HepG2 (cell line): ENCODE data around the gene CYBRD1. TPM values are rescaled to one million over a fixed set of nuclear protein-coding genes. Genes with fewer than 3 reads are reported as not detected.

Experiments used
- ATAC-seq: fragments of 200-7000 bp; cut with Tn5 transposase; 3 replicates; pipeline ENCODE4 v1.9.1; 2020; ENCODE audit warnings: mild to moderate bottlenecking, moderate library complexity
- BruUV-seq: library from RNA; stranded (reverse); fragments of 400-500 nt; replicated peaks from 2 replicates; lab custom pipeline; 2021; lab: Mats Ljungman, UMichigan
- CTCF ChIA-PET: fragments of 300-600 bp; formaldehyde crosslinking; extraction: SDS; loops from one replicate; lab custom pipeline; 2021; ENCODE audit warnings: low total read pairs, inconsistent platforms, low intra/inter-chr PET ratio; lab: Yijun Ruan, JAX
- POLR2A ChIA-PET: fragments of 350-600 bp; sonication (Branson Sonifier 250); formaldehyde crosslinking; loops from one replicate; lab custom pipeline; 2020; ENCODE audit warnings: antibody characterized with exemption, inconsistent platforms; lab: Yijun Ruan, JAX
- DNase-seq: peaks from one replicate; pipeline ENCODE4 v3.0.0-alpha.2; 2015; ENCODE audit warnings: low spot score
- FAIRE-seq: peaks from 3 replicates; lab custom pipeline; 2011; peaks lifted over from hg19 to GRCh38; lab: Jason Lieb, UNC
- H2AFZ ChIP-seq: one replicate; pipeline ENCODE4 v1.6.1; 2011; ENCODE audit warnings: low read length, inconsistent platforms
- H3K27ac ChIP-seq: fragments of 300-600 bp; 3 replicates; pipeline ENCODE4 v1.8.0; 2011; ENCODE audit warnings: mixed run types, mild to moderate bottlenecking, mixed read lengths, low read length, inconsistent platforms; ENCODE audit not compliant: insufficient read depth; ENCODE audit errors: extremely low read length
- H3K27me3 ChIP-seq, 2 experiments: fragments of 200-600 bp in 1 of 2; 2 replicates in 1 of 2; 3 replicates in 1 of 2; pipeline versions ENCODE4 v1.6.0 to v1.8.0; 2011; ENCODE audit warnings: low read length in 2 of 2, mild to moderate bottlenecking in 2 of 2, moderate library complexity in 2 of 2, inconsistent platforms in 1 of 2; ENCODE audit not compliant: insufficient read depth in 2 of 2, control insufficient read depth in 1 of 2
- H3K36me3 ChIP-seq, 2 experiments: fragments of 200-600 bp in 1 of 2; replicated peaks in 1 of 2; 2 replicates in 1 of 2; 3 replicates in 1 of 2; pipeline versions ENCODE4 v1.5.1 to v1.8.0; 2011; ENCODE audit warnings: low read length in 2 of 2, inconsistent platforms in 1 of 2; ENCODE audit not compliant: insufficient read depth in 2 of 2, control insufficient read depth in 1 of 2
- H3K4me1 ChIP-seq: 2 replicates; pipeline ENCODE4 v1.5.1; 2012; ENCODE audit warnings: low read length, inconsistent platforms; ENCODE audit not compliant: insufficient read depth
- H3K4me2 ChIP-seq: 2 replicates; pipeline ENCODE4 v1.6.0; 2011; ENCODE audit warnings: low read depth, low read length, inconsistent platforms
- H3K4me3 ChIP-seq, 3 experiments: fragments of 200-600 bp in 1 of 3; sonication (generic), shearing (Covaris generic) in 1 of 3; replicated peaks in 1 of 3; 2 replicates each; pipeline ENCODE4 v1.5.1; 2011 to 2016; ENCODE audit warnings: low read length in 3 of 3, inconsistent platforms in 2 of 3, low read depth in 2 of 3, mild to moderate bottlenecking in 2 of 3, control low read depth in 1 of 3, mixed read lengths in 1 of 3; ENCODE audit not compliant: insufficient read depth in 1 of 3
- H3K79me2 ChIP-seq: one replicate; pipeline ENCODE4 v1.6.1; 2011; ENCODE audit warnings: low read length, inconsistent platforms; ENCODE audit not compliant: insufficient read depth
- H3K9ac ChIP-seq: 2 replicates; pipeline ENCODE4 v1.6.0; 2011; ENCODE audit warnings: mild to moderate bottlenecking, low read depth, low read length, inconsistent platforms; ENCODE audit not compliant: insufficient read depth
- H3K9me3 ChIP-seq: 2 replicates; pipeline ENCODE4 v1.5.1; 2012; ENCODE audit warnings: mild to moderate bottlenecking, low read length
- H4K20me1 ChIP-seq: 2 replicates; pipeline ENCODE4 v1.6.0; 2011; ENCODE audit warnings: inconsistent platforms, mild to moderate bottlenecking, low read length, moderate library complexity; ENCODE audit not compliant: insufficient read depth
- DR1 ChIP-seq: sonication (generic); formaldehyde crosslinking; IDR thresholded peaks from 2 replicates; pipeline ENCODE4 v1.8.0; 2021; ENCODE audit warnings: mild to moderate bottlenecking, missing genetic modification reagents, inconsistent platforms
- HMG20A ChIP-seq: IDR thresholded peaks from 2 replicates; pipeline ENCODE4 v1.6.1; 2016; ENCODE audit warnings: borderline replicate concordance
- HOXA5 ChIP-seq: sonication (generic); formaldehyde crosslinking; IDR thresholded peaks from 2 replicates; pipeline ENCODE4 v1.4.0; 2020; ENCODE audit warnings: missing genetic modification reagents
- MEF2D ChIP-seq: sonication (generic); formaldehyde crosslinking; IDR thresholded peaks from 2 replicates; pipeline ENCODE4 v1.5.1; 2020; ENCODE audit warnings: mild to moderate bottlenecking, missing genetic modification reagents
- TEAD3 ChIP-seq: optimal IDR thresholded peaks from 2 replicates; pipeline ENCODE3; 2016; ENCODE audit warnings: borderline replicate concordance
- ZNF138 ChIP-seq: sonication (generic); formaldehyde crosslinking; IDR thresholded peaks from 2 replicates; pipeline ENCODE4 v1.5.0; 2020; ENCODE audit warnings: mild to moderate bottlenecking, low read depth, missing genetic modification reagents
- ZNF382 ChIP-seq: sonication (generic); formaldehyde crosslinking; IDR thresholded peaks from 2 replicates; pipeline ENCODE4 v1.5.0; 2020; ENCODE audit warnings: missing genetic modification reagents, mild to moderate bottlenecking, borderline replicate concordance
- ZNF816 ChIP-seq: sonication (generic); formaldehyde crosslinking; IDR thresholded peaks from 2 replicates; pipeline ENCODE4 v1.8.0; 2022; ENCODE audit warnings: missing genetic modification reagents, mild to moderate bottlenecking, borderline replicate concordance
- WGBS: methylation state at CpG from one replicate; pipeline ENCODE4 v1.1.6; 2017; ENCODE audit warnings: low lambda C conversion rate; 5-methylcytosine and 5-hydroxymethylcytosine counted together
- in situ Hi-C: cut with HindIII; loops from 2 replicates; pipeline ENCODE4 v1.10.0; 2017; ENCODE audit warnings: low pct_unique_long_range_greater_than_20kb; ENCODE audit not compliant: extremely low pct_ligation_motif_present
- intact Hi-C: fragments of 100-400 bp; cut with micrococcal nuclease; formaldehyde crosslinking; loops from one replicate; pipeline ENCODE4 v1.10.0; 2022; ENCODE audit not compliant: unreplicated experiment
- polyA plus RNA-seq, 8 experiments: library from polyadenylated mRNA; depleted of rRNA in 3 of 8; stranded (reverse) in 7 of 8; unstranded in 1 of 8; fragments of >200 nt; fragmentation: Illumina TruSeq in 4 of 8; extraction: Trizol in 4 of 8; gene quantifications; 2 replicates each; pipeline versions ENCODE4 v1.2.1 to v1.2.3, GENCODE V29; 2011 to 2016; ENCODE audit warnings: low read depth in 4 of 8, missing spikeins in 1 of 8, mixed read lengths in 1 of 8; ENCODE audit not compliant: insufficient read depth in 1 of 8
- total RNA-seq, 5 experiments: library from RNA; depleted of rRNA; stranded (reverse); fragments of >200 nt; fragmentation: Illumina TruSeq; extraction: Trizol; gene quantifications; 2 replicates each; pipeline ENCODE4 v1.2.3, GENCODE V29; 2016; ENCODE audit warnings: low read depth in 1 of 5
- TF ChIP-seq, protein P1 (sequence below): sonication (generic); formaldehyde crosslinking; IDR thresholded peaks from 2 replicates; pipeline ENCODE4 v1.4.0; 2020; ENCODE audit warnings: missing genetic modification reagents
- TF ChIP-seq, protein P2 (sequence below): sonication (generic); formaldehyde crosslinking; IDR thresholded peaks from 2 replicates; pipeline ENCODE4 v1.9.0; 2022; ENCODE audit warnings: missing genetic modification reagents, mild to moderate bottlenecking, borderline replicate concordance
- TF ChIP-seq, protein P3 (sequence below): IDR thresholded peaks from 2 replicates; pipeline ENCODE4 v1.6.1; 2016; ENCODE audit warnings: mild to moderate bottlenecking

Gene CYBRD1
- total and polyA plus RNA-seq, 2 of the 13 experiments (the other 11 are each of a cell fraction or from before 2014, with no cell fraction given): 0.13 to 0.42 TPM

DNA sequence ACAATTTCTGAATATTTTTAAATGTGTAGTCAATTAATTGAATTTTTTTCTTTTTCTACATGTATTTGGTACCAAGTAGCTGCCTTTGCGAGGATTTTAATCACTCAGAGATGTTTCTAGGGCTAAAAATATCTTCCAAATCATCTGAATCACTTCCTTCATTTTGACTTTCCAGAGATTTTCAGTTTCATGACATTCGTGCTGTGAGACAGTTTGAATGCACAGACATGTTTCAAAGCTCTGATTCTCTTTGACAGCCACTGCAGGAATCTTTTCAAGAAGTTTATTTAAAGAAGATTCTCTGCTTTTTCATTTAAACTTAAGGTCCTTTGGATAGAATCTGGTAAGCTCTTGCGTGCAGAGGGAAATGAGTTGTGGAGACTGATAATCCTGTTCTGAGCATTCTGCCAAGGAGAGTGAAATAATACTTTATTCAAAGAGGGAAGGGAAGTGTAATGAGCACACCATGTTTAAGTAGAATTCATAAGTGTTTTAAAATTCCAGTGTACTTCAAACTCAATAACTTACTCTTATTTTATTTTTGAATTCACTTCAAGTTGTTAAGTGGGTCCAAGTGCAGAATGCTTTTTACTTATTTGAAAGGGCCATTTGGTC, 9.7 kb downstream of the CYBRD1 start (continued):
- TF ChIP-seq, protein P1, sequence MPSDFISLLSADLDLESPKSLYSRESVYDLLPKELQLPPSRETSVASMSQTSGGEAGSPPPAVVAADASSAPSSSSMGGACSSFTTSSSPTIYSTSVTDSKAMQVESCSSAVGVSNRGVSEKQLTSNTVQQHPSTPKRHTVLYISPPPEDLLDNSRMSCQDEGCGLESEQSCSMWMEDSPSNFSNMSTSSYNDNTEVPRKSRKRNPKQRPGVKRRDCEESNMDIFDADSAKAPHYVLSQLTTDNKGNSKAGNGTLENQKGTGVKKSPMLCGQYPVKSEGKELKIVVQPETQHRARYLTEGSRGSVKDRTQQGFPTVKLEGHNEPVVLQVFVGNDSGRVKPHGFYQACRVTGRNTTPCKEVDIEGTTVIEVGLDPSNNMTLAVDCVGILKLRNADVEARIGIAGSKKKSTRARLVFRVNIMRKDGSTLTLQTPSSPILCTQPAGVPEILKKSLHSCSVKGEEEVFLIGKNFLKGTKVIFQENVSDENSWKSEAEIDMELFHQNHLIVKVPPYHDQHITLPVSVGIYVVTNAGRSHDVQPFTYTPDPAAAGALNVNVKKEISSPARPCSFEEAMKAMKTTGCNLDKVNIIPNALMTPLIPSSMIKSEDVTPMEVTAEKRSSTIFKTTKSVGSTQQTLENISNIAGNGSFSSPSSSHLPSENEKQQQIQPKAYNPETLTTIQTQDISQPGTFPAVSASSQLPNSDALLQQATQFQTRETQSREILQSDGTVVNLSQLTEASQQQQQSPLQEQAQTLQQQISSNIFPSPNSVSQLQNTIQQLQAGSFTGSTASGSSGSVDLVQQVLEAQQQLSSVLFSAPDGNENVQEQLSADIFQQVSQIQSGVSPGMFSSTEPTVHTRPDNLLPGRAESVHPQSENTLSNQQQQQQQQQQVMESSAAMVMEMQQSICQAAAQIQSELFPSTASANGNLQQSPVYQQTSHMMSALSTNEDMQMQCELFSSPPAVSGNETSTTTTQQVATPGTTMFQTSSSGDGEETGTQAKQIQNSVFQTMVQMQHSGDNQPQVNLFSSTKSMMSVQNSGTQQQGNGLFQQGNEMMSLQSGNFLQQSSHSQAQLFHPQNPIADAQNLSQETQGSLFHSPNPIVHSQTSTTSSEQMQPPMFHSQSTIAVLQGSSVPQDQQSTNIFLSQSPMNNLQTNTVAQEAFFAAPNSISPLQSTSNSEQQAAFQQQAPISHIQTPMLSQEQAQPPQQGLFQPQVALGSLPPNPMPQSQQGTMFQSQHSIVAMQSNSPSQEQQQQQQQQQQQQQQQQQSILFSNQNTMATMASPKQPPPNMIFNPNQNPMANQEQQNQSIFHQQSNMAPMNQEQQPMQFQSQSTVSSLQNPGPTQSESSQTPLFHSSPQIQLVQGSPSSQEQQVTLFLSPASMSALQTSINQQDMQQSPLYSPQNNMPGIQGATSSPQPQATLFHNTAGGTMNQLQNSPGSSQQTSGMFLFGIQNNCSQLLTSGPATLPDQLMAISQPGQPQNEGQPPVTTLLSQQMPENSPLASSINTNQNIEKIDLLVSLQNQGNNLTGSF: no peak
- TF ChIP-seq ZNF138 (CRISPR knock-in tag) (no peak), TEAD3 (no peak)
- TF ChIP-seq, protein P2, sequence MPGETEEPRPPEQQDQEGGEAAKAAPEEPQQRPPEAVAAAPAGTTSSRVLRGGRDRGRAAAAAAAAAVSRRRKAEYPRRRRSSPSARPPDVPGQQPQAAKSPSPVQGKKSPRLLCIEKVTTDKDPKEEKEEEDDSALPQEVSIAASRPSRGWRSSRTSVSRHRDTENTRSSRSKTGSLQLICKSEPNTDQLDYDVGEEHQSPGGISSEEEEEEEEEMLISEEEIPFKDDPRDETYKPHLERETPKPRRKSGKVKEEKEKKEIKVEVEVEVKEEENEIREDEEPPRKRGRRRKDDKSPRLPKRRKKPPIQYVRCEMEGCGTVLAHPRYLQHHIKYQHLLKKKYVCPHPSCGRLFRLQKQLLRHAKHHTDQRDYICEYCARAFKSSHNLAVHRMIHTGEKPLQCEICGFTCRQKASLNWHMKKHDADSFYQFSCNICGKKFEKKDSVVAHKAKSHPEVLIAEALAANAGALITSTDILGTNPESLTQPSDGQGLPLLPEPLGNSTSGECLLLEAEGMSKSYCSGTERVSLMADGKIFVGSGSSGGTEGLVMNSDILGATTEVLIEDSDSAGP (CRISPR knock-in tag): no peak

DNA sequence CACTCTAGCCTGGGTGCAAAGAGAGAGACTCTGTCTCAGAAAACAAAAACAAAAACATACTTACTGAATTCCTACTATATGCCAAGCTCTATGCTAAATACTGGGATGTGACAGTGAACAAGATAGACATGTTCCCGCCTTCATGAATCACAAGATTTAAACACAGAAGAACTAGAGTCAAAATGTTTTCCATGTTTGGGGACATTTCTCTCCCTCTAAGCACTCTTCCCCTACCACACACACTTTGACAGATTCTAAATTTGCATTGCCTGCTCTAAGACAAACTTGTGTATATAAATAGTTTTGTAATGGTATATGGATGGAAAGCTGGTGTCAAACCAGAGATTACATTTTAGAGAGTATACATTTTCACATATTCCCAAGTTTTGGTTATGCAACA, 11.1 kb downstream of the CYBRD1 start:
- DNase-seq: no peak
- peaks cover 5% of the 10 kb centered on the region for H3K9me3 ChIP-seq
- H3K9ac ChIP-seq: no peak overlapping the region
- no peak for FAIRE-seq
- no peak overlapping the region for H3K27ac ChIP-seq
- CTCF ChIA-PET: no interaction called here
- H3K79me2 ChIP-seq: no peaks in the 10 kb centered on the region
- ATAC-seq: no peak
- intact Hi-C loops (no loop called here), in situ Hi-C loops (no loop called here)
- WGBS: 47% methylated on average over 1 of the region's 1 CpG
- H3K36me3 ChIP-seq: no peaks in the 10 kb centered on the region
- H3K4me3 ChIP-seq: no peak overlapping the region
- POLR2A ChIA-PET: no interaction called here
- H3K27me3 ChIP-seq: peaks cover 0 to 29% of the 10 kb centered on the region in 2 experiments; a peak in 3 of 5 replicates
- BruUV-seq: no TSS peak
- H3K4me2 ChIP-seq: no peak overlapping the region
- no peaks in the 10 kb centered on the region for H4K20me1 ChIP-seq
- H2AFZ ChIP-seq: no peak overlapping the region
- no peaks in the 10 kb centered on the region for H3K4me1 ChIP-seq
- TF ChIP-seq MEF2D: no peak
- no peak for TF ChIP-seq ZNF816 (CRISPR knock-in tag)
- no peak for TF ChIP-seq HOXA5
- TF ChIP-seq, protein P3, sequence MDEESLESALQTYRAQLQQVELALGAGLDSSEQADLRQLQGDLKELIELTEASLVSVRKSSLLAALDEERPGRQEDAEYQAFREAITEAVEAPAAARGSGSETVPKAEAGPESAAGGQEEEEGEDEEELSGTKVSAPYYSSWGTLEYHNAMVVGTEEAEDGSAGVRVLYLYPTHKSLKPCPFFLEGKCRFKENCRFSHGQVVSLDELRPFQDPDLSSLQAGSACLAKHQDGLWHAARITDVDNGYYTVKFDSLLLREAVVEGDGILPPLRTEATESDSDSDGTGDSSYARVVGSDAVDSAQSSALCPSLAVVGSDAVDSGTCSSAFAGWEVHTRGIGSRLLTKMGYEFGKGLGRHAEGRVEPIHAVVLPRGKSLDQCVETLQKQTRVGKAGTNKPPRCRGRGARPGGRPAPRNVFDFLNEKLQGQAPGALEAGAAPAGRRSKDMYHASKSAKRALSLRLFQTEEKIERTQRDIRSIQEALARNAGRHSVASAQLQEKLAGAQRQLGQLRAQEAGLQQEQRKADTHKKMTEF: no peak
- no peak for TF ChIP-seq DR1
- TF ChIP-seq HMG20A (CRISPR knock-in tag): no peak
- no peak for TF ChIP-seq ZNF382 (CRISPR knock-in tag)
